EH (cell line): ENCODE results near the gene OR51B2.
"Not testable (repeated sequence)": the region's sequence is repeated elsewhere in the genome, so short reads cannot be mapped to it uniquely, and the experiment has no call there.

Experiments
- DNase-seq: peaks from one replicate; pipeline ENCODE4 v3.0.0-alpha.2; 2015; ENCODE audit warnings: low read depth

The OR51B2 gene

GRCh38 chr11:5313326-5314023, 10.6 kb downstream of the OR51B2 start:
- DNase-seq: peak; percentile 59

GRCh38 chr11:5310423-5310822, 13.7 kb downstream of the OR51B2 start:
- DNase-seq: no peak

GRCh38 chr11:5307256-5308019, 16.7 kb downstream of the OR51B2 start:
- peak; percentile 9 for DNase-seq

GRCh38 chr11:5304046-5304445, 20.1 kb downstream of the OR51B2 start:
- peak; percentile 49 for DNase-seq

GRCh38 chr11:5303626-5304025, 20.5 kb downstream of the OR51B2 start:
- DNase-seq: no peak

- no peak for DNase-seq
These were observed 22.3 kb downstream of the OR51B2 start, which contains the start of gene OR51B4 for GRCh38 chr11:5301846-5302245. Gene OR51B4, minus strand, starts transcription at chr11:5301946. Its CDS starts 0 bp downstream, at chr11:5301946.

GRCh38 chr11:5300251-5300650, 23.8 kb downstream of the OR51B2 start:
- no peak for DNase-seq

- DNase-seq: no peak
These were observed 25.6 kb downstream of the OR51B2 start for GRCh38 chr11:5298451-5298850.

- DNase-seq: no peak
These were observed 26.3 kb downstream of the OR51B2 start for GRCh38 chr11:5297721-5298323.

GRCh38 chr11:5294342-5294995, 29.6 kb downstream of the OR51B2 start:
- not testable (repeated sequence) for DNase-seq

- peak; percentile 42 for DNase-seq
These were observed 31.1 kb downstream of the OR51B2 start for GRCh38 chr11:5293028-5293427.

- DNase-seq: peak; percentile 48
These were observed 32.8 kb downstream of the OR51B2 start for GRCh38 chr11:5291207-5291838.

GRCh38 chr11:5290106-5290505, 34.0 kb downstream of the OR51B2 start:
- DNase-seq: no peak

- peak; percentile 59 for DNase-seq
These were observed 34.4 kb downstream of the OR51B2 start for GRCh38 chr11:5289696-5290095.

- peak; percentile 65 for DNase-seq
These were observed 35.1 kb downstream of the OR51B2 start for GRCh38 chr11:5288906-5289550.

- peak; percentile 57 for DNase-seq
These were observed 35.8 kb downstream of the OR51B2 start for GRCh38 chr11:5288108-5288905.

- no peak for DNase-seq
These were observed 37.2 kb downstream of the OR51B2 start for GRCh38 chr11:5286901-5287300.

GRCh38 chr11:5286351-5286750, 37.7 kb downstream of the OR51B2 start:
- DNase-seq: no peak

GRCh38 chr11:5285703-5286340, 38.3 kb downstream of the OR51B2 start:
- no peak for DNase-seq

GRCh38 chr11:5284637-5285036, 39.5 kb downstream of the OR51B2 start:
- no peak for DNase-seq
